ENCODE data around the gene IGSF5. TPM values are rescaled to one million over a fixed set of nuclear protein-coding genes. Genes with fewer than 3 reads are reported as not detected.

IGSF5 gene
- total RNA-seq, 2 donors from 2014 or later: 2.9 to 4.3 TPM

GRCh38 chr21:39788383-39788782, 43.4 kb downstream of the IGSF5 start:
- Histone ChIP-seq H3K27me3 (no peaks in the 10 kb centered on the region), H3K4me1 (peaks cover 0 to 5% of the 10 kb centered on the region in 2 donors), H3K9me3 (no peaks in the 10 kb centered on the region), H3K36me3 (peaks cover under 1% of the 10 kb centered on the region), H3K27ac (peak overlapping the region in 1 of 2 donors; percentile 76), H3K4me3 (peak overlapping the region; percentile 20 to 40)
- DNase-seq (ENCODE audit: low spot score): peak; percentile 85
- peak; percentile 59 to 88 for TF ChIP-seq CTCF (IDR thresholded peaks at IDR 0.05)

GRCh38 chr21:39796466-39796865, 51.5 kb downstream of the IGSF5 start:
- Histone ChIP-seq H3K4me1 (peaks cover 0 to 4% of the 10 kb centered on the region in 2 donors), H3K36me3 (peaks cover 6% of the 10 kb centered on the region), H3K4me3 (no peak overlapping the region), H3K27ac (no peak overlapping the region), H3K9me3 (no peaks in the 10 kb centered on the region), H3K27me3 (no peaks in the 10 kb centered on the region)
- no peak for TF ChIP-seq CTCF (IDR thresholded peaks at IDR 0.05)
- no peak for DNase-seq (ENCODE audit: low spot score)

GRCh38 chr21:39799178-39799577, 54.2 kb downstream of the IGSF5 start:
- Histone ChIP-seq H3K27ac (peak overlapping the region in 1 of 2 donors; percentile 75), H3K4me1 (peaks cover 0 to 4% of the 10 kb centered on the region in 2 donors), H3K4me3 (no peak overlapping the region), H3K9me3 (no peaks in the 10 kb centered on the region), H3K36me3 (no peaks in the 10 kb centered on the region), H3K27me3 (no peaks in the 10 kb centered on the region)
- no peak for TF ChIP-seq CTCF (IDR thresholded peaks at IDR 0.05)
- DNase-seq (ENCODE audit: low spot score): no peak

- no peaks in the 10 kb centered on the region for H3K36me3 ChIP-seq
- TF ChIP-seq CTCF (IDR thresholded peaks at IDR 0.05): no peak
- no peak overlapping the region for H3K27ac ChIP-seq
- no peak overlapping the region for H3K4me3 ChIP-seq
- no peak for DNase-seq (ENCODE audit: low spot score)
- no peaks in the 10 kb centered on the region for H3K27me3 ChIP-seq
- peaks cover 0 to 4% of the 10 kb centered on the region in 2 donors for H3K4me1 ChIP-seq
- H3K9me3 ChIP-seq: no peaks in the 10 kb centered on the region
Measured at GRCh38 chr21:39800311-39800710, 55.3 kb downstream of the IGSF5 start.

- H3K27ac ChIP-seq: peak overlapping the region in 1 of 2 donors; percentile 47
Measured at GRCh38 chr21:39802217-39802616, 57.2 kb downstream of the IGSF5 start.

More at GRCh38 chr21:39802217-39802616, 57.2 kb downstream of the IGSF5 start:
- no peak for TF ChIP-seq CTCF (IDR thresholded peaks at IDR 0.05)
- no peaks in the 10 kb centered on the region for H3K9me3 ChIP-seq
- DNase-seq (ENCODE audit: low spot score): no peak
- H3K4me1 ChIP-seq: peaks cover 0 to 4% of the 10 kb centered on the region in 2 donors
- H3K27me3 ChIP-seq: no peaks in the 10 kb centered on the region
- no peaks in the 10 kb centered on the region for H3K36me3 ChIP-seq
- H3K4me3 ChIP-seq: no peak overlapping the region

Measured in right atrium auricular region (tissue), 2 donors.